ENCODE results near the gene ST3GAL3. TPM values are rescaled to one million over a fixed set of nuclear protein-coding genes. Genes with fewer than 3 reads are reported as not detected.
A peak's percentile ranks its signal among the peaks of the same experiment; 100 is the strongest.

ST3GAL3 gene
- total and polyA plus RNA-seq, 2 of the 13 experiments (the other 11 are each of a cell fraction or from before 2014, with no cell fraction given) = 5.1 to 8.1 TPM

GRCh38 chr1:43668956-43669355, 38.4 kb upstream of the ST3GAL3 start:
- TF ChIP-seq MXD4 (CRISPR knock-in tag; IDR thresholded peaks at IDR 0.05) = no peak
- no peak for TF ChIP-seq ZNF883 (CRISPR knock-in tag; IDR thresholded peaks at IDR 0.05; ENCODE audit: not compliant biosample characterization)
- no peak for TF ChIP-seq ZNF33A (CRISPR knock-in tag; IDR thresholded peaks at IDR 0.05; ENCODE audit: borderline replicate concordance)
- Histone ChIP-seq H3K4me3 (replicated peaks in 1 of 3; ENCODE audit: insufficient read depth in 1 of 3, low read depth in 2 of 3, low read length in 3 of 3) (no peak overlapping the region), H3K79me2 (ENCODE audit: insufficient read depth, low read length) (no peaks in the 10 kb centered on the region), H3K9ac (ENCODE audit: insufficient read depth, low read depth, low read length) (no peak overlapping the region), H2AFZ (ENCODE audit: low read length) (no peak overlapping the region), H3K27me3 (ENCODE audit: control insufficient read depth in 1 of 2, insufficient read depth in 2 of 2, low read length in 2 of 2) (no peaks in the 10 kb centered on the region), H3K4me1 (ENCODE audit: insufficient read depth, low read length) (no peaks in the 10 kb centered on the region), H4K20me1 (ENCODE audit: insufficient read depth, low read length) (no peaks in the 10 kb centered on the region), H3K9me3 (ENCODE audit: low read length) (no peaks in the 10 kb centered on the region), H3K27ac (ENCODE audit: extremely low read length, insufficient read depth, low read length) (no peak overlapping the region), H3K36me3 (replicated peaks in 1 of 2; ENCODE audit: control insufficient read depth in 1 of 2, insufficient read depth in 2 of 2, low read length in 2 of 2) (peaks cover 45 to 88% of the 10 kb centered on the region in 2 experiments), H3K4me2 (ENCODE audit: low read depth, low read length) (no peak overlapping the region)
- intact Hi-C loops (cut with micrococcal nuclease; ENCODE audit: unreplicated experiment) = no loop called here
- no peak for FAIRE-seq
- in situ Hi-C loops (cut with HindIII; ENCODE audit: extremely low pct_ligation_motif_present, low pct_unique_long_range_greater_than_20kb) = no loop called here
- ChIA-PET POLR2A (no interaction called here), CTCF (ENCODE audit: low intra/inter-chr PET ratio, low total read pairs) (no interaction called here)
- BruUV-seq (replicated peaks) = no TSS peak
- no peak for ATAC-seq
- DNase-seq (ENCODE audit: low spot score) = no peak
- WGBS (ENCODE audit: low lambda C conversion rate) = 97% methylated on average over 7 of the region's 7 CpGs

- Histone ChIP-seq H3K9me3 (ENCODE audit: low read length) (no peaks in the 10 kb centered on the region), H2AFZ (ENCODE audit: low read length) (no peak overlapping the region), H3K36me3 (replicated peaks in 1 of 2; ENCODE audit: control insufficient read depth in 1 of 2, insufficient read depth in 2 of 2, low read length in 2 of 2) (peaks cover 42 to 81% of the 10 kb centered on the region in 2 experiments), H3K79me2 (ENCODE audit: insufficient read depth, low read length) (no peaks in the 10 kb centered on the region), H3K4me1 (ENCODE audit: insufficient read depth, low read length) (no peaks in the 10 kb centered on the region), H3K9ac (ENCODE audit: insufficient read depth, low read depth, low read length) (no peak overlapping the region), H3K27me3 (ENCODE audit: control insufficient read depth in 1 of 2, insufficient read depth in 2 of 2, low read length in 2 of 2) (no peaks in the 10 kb centered on the region), H3K4me2 (ENCODE audit: low read depth, low read length) (no peak overlapping the region), H3K4me3 (replicated peaks in 1 of 3; ENCODE audit: insufficient read depth in 1 of 3, low read depth in 2 of 3, low read length in 3 of 3) (no peak overlapping the region), H4K20me1 (ENCODE audit: insufficient read depth, low read length) (no peaks in the 10 kb centered on the region), H3K27ac (ENCODE audit: extremely low read length, insufficient read depth, low read length) (no peak overlapping the region)
- intact Hi-C loops (cut with micrococcal nuclease; ENCODE audit: unreplicated experiment) (no loop called here), in situ Hi-C loops (cut with HindIII; ENCODE audit: extremely low pct_ligation_motif_present, low pct_unique_long_range_greater_than_20kb) (no loop called here)
- ATAC-seq (no peak), DNase-seq (ENCODE audit: low spot score) (no peak), FAIRE-seq (no peak)
- no peak for TF ChIP-seq ZNF766 (CRISPR knock-in tag; IDR thresholded peaks at IDR 0.05; ENCODE audit: borderline replicate concordance)
- TF ChIP-seq DR1 (CRISPR knock-in tag; IDR thresholded peaks at IDR 0.05) = no peak
- no peak for TF ChIP-seq ASH2L (IDR thresholded peaks at IDR 0.05; ENCODE audit: insufficient read length, low read depth, low read length)
- no peak for TF ChIP-seq ZBTB26 (CRISPR knock-in tag; IDR thresholded peaks at IDR 0.05; ENCODE audit: borderline replicate concordance)
- TF ChIP-seq ZNF547 (CRISPR knock-in tag; IDR thresholded peaks at IDR 0.05) = no peak
- ChIA-PET CTCF (ENCODE audit: low intra/inter-chr PET ratio, low total read pairs) (no interaction called here), POLR2A (no interaction called here)
- over 99% methylated on average over 5 of the region's 5 CpGs for WGBS (ENCODE audit: low lambda C conversion rate)
- BruUV-seq (replicated peaks) = TSS peak; percentile 10
These were observed 37.5 kb upstream of the ST3GAL3 start for GRCh38 chr1:43669878-43670277.

All from HepG2 (cell line).